K562 (cell line): ENCODE data around the gene LIN28B. TPM values are rescaled to one million over a fixed set of nuclear protein-coding genes. Genes with fewer than 3 reads are reported as not detected.

ENCODE experiments used
- BRF1 ChIP-seq: IDR thresholded peaks from 3 replicates; pipeline ENCODE4 v1.6.1; 2011; ENCODE audit warnings: borderline replicate concordance, mild to moderate bottlenecking; ENCODE audit not compliant: insufficient read length; ENCODE audit errors: extremely low read depth
- NFRKB ChIP-seq: fragments of 450-650 bp; IDR thresholded peaks from 2 replicates; pipeline ENCODE4 v1.6.1; 2016; ENCODE audit warnings: low read depth
- POLR2G ChIP-seq: fragments of 200-400 bp; formaldehyde crosslinking; IDR thresholded peaks from 2 replicates; pipeline ENCODE4 v1.6.1; 2017; ENCODE audit warnings: low read depth, mild to moderate bottlenecking, antibody characterized with exemption, low read length, moderate library complexity
- PTTG1 ChIP-seq: fragments of 450-650 bp; IDR thresholded peaks from 2 replicates; pipeline ENCODE4 v1.6.1; 2016; ENCODE audit warnings: low read depth, mild to moderate bottlenecking, missing genetic modification characterization, missing compliant biosample characterization
- SOX6 ChIP-seq: fragments of 450-650 bp; IDR thresholded peaks from 2 replicates; pipeline ENCODE4 v1.6.1; 2014; ENCODE audit warnings: mild to moderate bottlenecking
- STAG1 ChIP-seq: sonication (generic); formaldehyde crosslinking; IDR thresholded peaks from 2 replicates; pipeline ENCODE4 v1.5.0; 2020; ENCODE audit warnings: missing genetic modification reagents, borderline replicate concordance
- THRAP3 ChIP-seq: fragments of 450-650 bp; IDR thresholded peaks from 2 replicates; pipeline ENCODE4 v1.6.1; 2016; ENCODE audit warnings: mild to moderate bottlenecking, inconsistent platforms, borderline replicate concordance
- polyA plus RNA-seq, 8 experiments: library from polyadenylated mRNA; depleted of rRNA in 4 of 8; stranded (reverse) in 5 of 8; unstranded in 3 of 8; fragments of >200 nt; fragmentation: Nextera tagmentation in 2 of 8; fragmentation: Illumina TruSeq in 1 of 8; extraction: Ambion mirVana in 2 of 8; extraction: Trizol in 1 of 8; gene quantifications; 2 replicates each; pipeline versions ENCODE4 v1.2.1 to v1.2.3, GENCODE V29; 2011 to 2014; ENCODE audit warnings: inconsistent platforms in 1 of 8, missing spikeins in 1 of 8
- total RNA-seq, 7 experiments: library from RNA; depleted of rRNA in 6 of 7; stranded (reverse); fragments of >200 nt in 6 of 7; fragmentation: Illumina TruSeq in 2 of 7; extraction: Trizol in 2 of 7; gene quantifications; 2 replicates each; pipeline versions ENCODE4 v1.2.1 to v1.2.3, GENCODE V29; 2011 to 2021; ENCODE audit warnings: low replicate concordance in 1 of 7
- TF ChIP-seq, protein P1 (sequence below): fragments of 450-650 bp; IDR thresholded peaks from 2 replicates; pipeline ENCODE4 v1.6.1; 2016; ENCODE audit warnings: borderline replicate concordance
- TF ChIP-seq, protein P2 (sequence below), 2 experiments: fragments of 450-650 bp in 1 of 2; IDR thresholded peaks; 2 replicates each; pipeline ENCODE4 v1.6.1; 2011 to 2017; ENCODE audit warnings: low read depth in 2 of 2, antibody characterized with exemption in 1 of 2, borderline replicate concordance in 1 of 2, low read length in 1 of 2, mild to moderate bottlenecking in 1 of 2, mixed read lengths in 1 of 2; ENCODE audit not compliant: control insufficient read depth in 1 of 2
- TF ChIP-seq, protein P3 (sequence below): fragments of 450-650 bp; formaldehyde crosslinking; IDR thresholded peaks from 2 replicates; pipeline ENCODE4 v1.4.0; 2022; ENCODE audit warnings: missing genetic modification characterization
- TF ChIP-seq, protein P4 (sequence below): conservative IDR thresholded peaks from 2 replicates; pipeline ENCODE4 v1.6.1; 2011; ENCODE audit warnings: low read depth, mild to moderate bottlenecking, low read length; ENCODE audit not compliant: control insufficient read depth
- TF ChIP-seq, protein P5 (sequence below): fragments of 450-650 bp; formaldehyde crosslinking; IDR thresholded peaks from 2 replicates; pipeline ENCODE4 v1.4.0; 2020; ENCODE audit warnings: mild to moderate bottlenecking, moderate library complexity
- TF ChIP-seq, protein P6 (sequence below): sonication (generic); formaldehyde crosslinking; IDR thresholded peaks from 2 replicates; pipeline ENCODE4 v1.8.0; 2022; ENCODE audit warnings: missing genetic modification reagents, mild to moderate bottlenecking, borderline replicate concordance

Gene LIN28B
- total and polyA plus RNA-seq, 9 of the 15 experiments (the other 6 are each of a cell fraction or from before 2014, with no cell fraction given): 20.9 to 77.3 (median 42.1) TPM

DNA sequence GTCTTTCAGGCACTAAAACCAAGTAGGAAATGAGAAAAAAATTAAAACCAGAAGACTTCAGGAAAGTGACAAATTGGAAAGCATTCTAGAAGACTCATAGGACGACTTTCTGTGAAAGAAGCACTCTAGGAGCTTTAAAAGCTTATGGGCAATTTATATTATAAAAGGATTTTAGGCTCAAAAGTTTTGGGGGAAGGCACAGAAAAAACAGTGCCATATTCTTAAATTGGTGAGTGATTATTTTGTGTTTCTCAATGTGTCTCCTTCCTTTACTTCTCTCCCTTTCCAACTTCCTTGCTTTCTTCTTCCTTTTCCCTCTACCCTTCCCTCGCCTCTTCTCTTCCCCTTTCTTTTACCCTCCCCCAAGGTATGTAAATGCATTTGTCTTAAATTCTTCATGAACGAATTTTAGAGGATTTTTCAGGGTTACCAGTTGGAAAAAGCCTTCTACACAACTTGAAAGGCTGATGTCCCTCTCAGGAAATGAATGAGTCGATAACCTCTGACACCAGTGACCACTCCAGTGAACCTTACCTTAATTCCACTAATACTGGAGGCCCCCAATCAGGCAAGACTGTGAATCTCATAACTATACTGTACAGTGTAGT lies 2.6 kb upstream of the LIN28B start (continued):
- TF ChIP-seq, protein P1, sequence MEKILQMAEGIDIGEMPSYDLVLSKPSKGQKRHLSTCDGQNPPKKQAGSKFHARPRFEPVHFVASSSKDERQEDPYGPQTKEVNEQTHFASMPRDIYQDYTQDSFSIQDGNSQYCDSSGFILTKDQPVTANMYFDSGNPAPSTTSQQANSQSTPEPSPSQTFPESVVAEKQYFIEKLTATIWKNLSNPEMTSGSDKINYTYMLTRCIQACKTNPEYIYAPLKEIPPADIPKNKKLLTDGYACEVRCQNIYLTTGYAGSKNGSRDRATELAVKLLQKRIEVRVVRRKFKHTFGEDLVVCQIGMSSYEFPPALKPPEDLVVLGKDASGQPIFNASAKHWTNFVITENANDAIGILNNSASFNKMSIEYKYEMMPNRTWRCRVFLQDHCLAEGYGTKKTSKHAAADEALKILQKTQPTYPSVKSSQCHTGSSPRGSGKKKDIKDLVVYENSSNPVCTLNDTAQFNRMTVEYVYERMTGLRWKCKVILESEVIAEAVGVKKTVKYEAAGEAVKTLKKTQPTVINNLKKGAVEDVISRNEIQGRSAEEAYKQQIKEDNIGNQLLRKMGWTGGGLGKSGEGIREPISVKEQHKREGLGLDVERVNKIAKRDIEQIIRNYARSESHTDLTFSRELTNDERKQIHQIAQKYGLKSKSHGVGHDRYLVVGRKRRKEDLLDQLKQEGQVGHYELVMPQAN: peak; percentile 73
- no peak for TF ChIP-seq BRF1
- TF ChIP-seq, protein P2, sequence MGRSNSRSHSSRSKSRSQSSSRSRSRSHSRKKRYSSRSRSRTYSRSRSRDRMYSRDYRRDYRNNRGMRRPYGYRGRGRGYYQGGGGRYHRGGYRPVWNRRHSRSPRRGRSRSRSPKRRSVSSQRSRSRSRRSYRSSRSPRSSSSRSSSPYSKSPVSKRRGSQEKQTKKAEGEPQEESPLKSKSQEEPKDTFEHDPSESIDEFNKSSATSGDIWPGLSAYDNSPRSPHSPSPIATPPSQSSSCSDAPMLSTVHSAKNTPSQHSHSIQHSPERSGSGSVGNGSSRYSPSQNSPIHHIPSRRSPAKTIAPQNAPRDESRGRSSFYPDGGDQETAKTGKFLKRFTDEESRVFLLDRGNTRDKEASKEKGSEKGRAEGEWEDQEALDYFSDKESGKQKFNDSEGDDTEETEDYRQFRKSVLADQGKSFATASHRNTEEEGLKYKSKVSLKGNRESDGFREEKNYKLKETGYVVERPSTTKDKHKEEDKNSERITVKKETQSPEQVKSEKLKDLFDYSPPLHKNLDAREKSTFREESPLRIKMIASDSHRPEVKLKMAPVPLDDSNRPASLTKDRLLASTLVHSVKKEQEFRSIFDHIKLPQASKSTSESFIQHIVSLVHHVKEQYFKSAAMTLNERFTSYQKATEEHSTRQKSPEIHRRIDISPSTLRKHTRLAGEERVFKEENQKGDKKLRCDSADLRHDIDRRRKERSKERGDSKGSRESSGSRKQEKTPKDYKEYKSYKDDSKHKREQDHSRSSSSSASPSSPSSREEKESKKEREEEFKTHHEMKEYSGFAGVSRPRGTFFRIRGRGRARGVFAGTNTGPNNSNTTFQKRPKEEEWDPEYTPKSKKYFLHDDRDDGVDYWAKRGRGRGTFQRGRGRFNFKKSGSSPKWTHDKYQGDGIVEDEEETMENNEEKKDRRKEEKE (IDR thresholded peaks at IDR 0.05; ENCODE audit: borderline replicate concordance in 1 of 2, control insufficient read depth in 1 of 2, low read depth in 2 of 2, low read length in 1 of 2): no peak
- TF ChIP-seq, protein P3, sequence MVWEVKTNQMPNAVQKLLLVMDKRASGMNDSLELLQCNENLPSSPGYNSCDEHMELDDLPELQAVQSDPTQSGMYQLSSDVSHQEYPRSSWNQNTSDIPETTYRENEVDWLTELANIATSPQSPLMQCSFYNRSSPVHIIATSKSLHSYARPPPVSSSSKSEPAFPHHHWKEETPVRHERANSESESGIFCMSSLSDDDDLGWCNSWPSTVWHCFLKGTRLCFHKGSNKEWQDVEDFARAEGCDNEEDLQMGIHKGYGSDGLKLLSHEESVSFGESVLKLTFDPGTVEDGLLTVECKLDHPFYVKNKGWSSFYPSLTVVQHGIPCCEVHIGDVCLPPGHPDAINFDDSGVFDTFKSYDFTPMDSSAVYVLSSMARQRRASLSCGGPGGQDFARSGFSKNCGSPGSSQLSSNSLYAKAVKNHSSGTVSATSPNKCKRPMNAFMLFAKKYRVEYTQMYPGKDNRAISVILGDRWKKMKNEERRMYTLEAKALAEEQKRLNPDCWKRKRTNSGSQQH (CRISPR knock-in tag): peak; percentile 83
- TF ChIP-seq THRAP3: peak; percentile 95
- TF ChIP-seq POLR2G: peak; percentile 35; the same call in 1 of the 2 replicates
- TF ChIP-seq, protein P4, sequence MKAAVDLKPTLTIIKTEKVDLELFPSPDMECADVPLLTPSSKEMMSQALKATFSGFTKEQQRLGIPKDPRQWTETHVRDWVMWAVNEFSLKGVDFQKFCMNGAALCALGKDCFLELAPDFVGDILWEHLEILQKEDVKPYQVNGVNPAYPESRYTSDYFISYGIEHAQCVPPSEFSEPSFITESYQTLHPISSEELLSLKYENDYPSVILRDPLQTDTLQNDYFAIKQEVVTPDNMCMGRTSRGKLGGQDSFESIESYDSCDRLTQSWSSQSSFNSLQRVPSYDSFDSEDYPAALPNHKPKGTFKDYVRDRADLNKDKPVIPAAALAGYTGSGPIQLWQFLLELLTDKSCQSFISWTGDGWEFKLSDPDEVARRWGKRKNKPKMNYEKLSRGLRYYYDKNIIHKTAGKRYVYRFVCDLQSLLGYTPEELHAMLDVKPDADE: no peak
- peak; percentile 80 for TF ChIP-seq NFRKB
- TF ChIP-seq, protein P5, sequence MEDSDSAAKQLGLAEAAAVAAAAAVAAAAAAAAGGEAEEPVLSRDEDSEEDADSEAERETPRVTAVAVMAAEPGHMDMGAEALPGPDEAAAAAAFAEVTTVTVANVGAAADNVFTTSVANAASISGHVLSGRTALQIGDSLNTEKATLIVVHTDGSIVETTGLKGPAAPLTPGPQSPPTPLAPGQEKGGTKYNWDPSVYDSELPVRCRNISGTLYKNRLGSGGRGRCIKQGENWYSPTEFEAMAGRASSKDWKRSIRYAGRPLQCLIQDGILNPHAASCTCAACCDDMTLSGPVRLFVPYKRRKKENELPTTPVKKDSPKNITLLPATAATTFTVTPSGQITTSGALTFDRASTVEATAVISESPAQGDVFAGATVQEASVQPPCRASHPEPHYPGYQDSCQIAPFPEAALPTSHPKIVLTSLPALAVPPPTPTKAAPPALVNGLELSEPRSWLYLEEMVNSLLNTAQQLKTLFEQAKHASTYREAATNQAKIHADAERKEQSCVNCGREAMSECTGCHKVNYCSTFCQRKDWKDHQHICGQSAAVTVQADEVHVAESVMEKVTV: no peak
- TF ChIP-seq SOX6: peak; percentile 32
- TF ChIP-seq PTTG1: no peak
- no peak for TF ChIP-seq STAG1 (CRISPR knock-in tag)
- TF ChIP-seq, protein P6, sequence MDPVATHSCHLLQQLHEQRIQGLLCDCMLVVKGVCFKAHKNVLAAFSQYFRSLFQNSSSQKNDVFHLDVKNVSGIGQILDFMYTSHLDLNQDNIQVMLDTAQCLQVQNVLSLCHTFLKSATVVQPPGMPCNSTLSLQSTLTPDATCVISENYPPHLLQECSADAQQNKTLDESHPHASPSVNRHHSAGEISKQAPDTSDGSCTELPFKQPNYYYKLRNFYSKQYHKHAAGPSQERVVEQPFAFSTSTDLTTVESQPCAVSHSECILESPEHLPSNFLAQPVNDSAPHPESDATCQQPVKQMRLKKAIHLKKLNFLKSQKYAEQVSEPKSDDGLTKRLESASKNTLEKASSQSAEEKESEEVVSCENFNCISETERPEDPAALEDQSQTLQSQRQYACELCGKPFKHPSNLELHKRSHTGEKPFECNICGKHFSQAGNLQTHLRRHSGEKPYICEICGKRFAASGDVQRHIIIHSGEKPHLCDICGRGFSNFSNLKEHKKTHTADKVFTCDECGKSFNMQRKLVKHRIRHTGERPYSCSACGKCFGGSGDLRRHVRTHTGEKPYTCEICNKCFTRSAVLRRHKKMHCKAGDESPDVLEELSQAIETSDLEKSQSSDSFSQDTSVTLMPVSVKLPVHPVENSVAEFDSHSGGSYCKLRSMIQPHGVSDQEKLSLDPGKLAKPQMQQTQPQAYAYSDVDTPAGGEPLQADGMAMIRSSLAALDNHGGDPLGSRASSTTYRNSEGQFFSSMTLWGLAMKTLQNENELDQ: no peak
